ES-I3 (cell line): ENCODE results near the gene RNPEPL1.
A peak's percentile ranks its signal among the peaks of the same experiment; 100 is the strongest.
"Not testable (repeated sequence)": the region's sequence is repeated elsewhere in the genome, so short reads cannot be mapped to it uniquely, and the experiment has no call there.

Source experiments
- H3K36me3 ChIP-seq: 2 replicates; pipeline ENCODE4 v1.6.1; 2013; ENCODE audit warnings: mild to moderate bottlenecking, low read length, control low read depth, moderate library complexity; ENCODE audit not compliant: insufficient read depth
- H3K4me1 ChIP-seq: 2 replicates; pipeline ENCODE4 v1.6.1; 2013; ENCODE audit warnings: mild to moderate bottlenecking, control low read depth, low read length; ENCODE audit not compliant: insufficient read depth
- H3K9ac ChIP-seq: 2 replicates; pipeline ENCODE4 v1.6.1; 2013; ENCODE audit warnings: low read depth, mild to moderate bottlenecking, low read length, moderate library complexity
- H3K9me3 ChIP-seq: 2 replicates; pipeline ENCODE4 v1.6.1; 2013; ENCODE audit warnings: mild to moderate bottlenecking, low read length, moderate library complexity; ENCODE audit not compliant: control insufficient read depth, insufficient read depth

The RNPEPL1 gene

GRCh38 chr2:240603081-240603835, 35.0 kb downstream of the RNPEPL1 start:
- H3K36me3 ChIP-seq = no peaks in the 10 kb centered on the region; the same call in 1 of the 2 replicates

GRCh38 chr2:240603846-240604245, 35.6 kb downstream of the RNPEPL1 start:
- no peaks in the 10 kb centered on the region for H3K4me1 ChIP-seq

More at GRCh38 chr2:240603081-240603835, 35.0 kb downstream of the RNPEPL1 start:
- H3K9me3 ChIP-seq = no peaks in the 10 kb centered on the region
- no peak overlapping the region for H3K9ac ChIP-seq
- no peaks in the 10 kb centered on the region for H3K4me1 ChIP-seq

GRCh38 chr2:240604291-240604938, 36.1 kb downstream of the RNPEPL1 start:
- H3K4me1 ChIP-seq = no peaks in the 10 kb centered on the region
- peak overlapping the region; percentile 35; the same call in 1 of the 2 replicates for H3K9ac ChIP-seq

More at GRCh38 chr2:240603846-240604245, 35.6 kb downstream of the RNPEPL1 start:
- H3K9me3 ChIP-seq = no peaks in the 10 kb centered on the region
- no peaks in the 10 kb centered on the region for H3K36me3 ChIP-seq
- H3K9ac ChIP-seq = no peak overlapping the region

GRCh38 chr2:240604939-240605716, 36.8 kb downstream of the RNPEPL1 start:
- Histone ChIP-seq H3K9me3 (no peaks in the 10 kb centered on the region), H3K36me3 (no peaks in the 10 kb centered on the region), H3K9ac (0 out of 2 replicates have a peak overlapping the region, but pooled peaks have one; percentile 35), H3K4me1 (no peaks in the 10 kb centered on the region)

More at GRCh38 chr2:240604291-240604938, 36.1 kb downstream of the RNPEPL1 start:
- Histone ChIP-seq H3K36me3 (no peaks in the 10 kb centered on the region), H3K9me3 (no peaks in the 10 kb centered on the region)

- H3K9me3 ChIP-seq = no peaks in the 10 kb centered on the region
- no peaks in the 10 kb centered on the region for H3K4me1 ChIP-seq
- H3K36me3 ChIP-seq = no peaks in the 10 kb centered on the region
- no peak overlapping the region for H3K9ac ChIP-seq
These were observed 37.8 kb downstream of the RNPEPL1 start for GRCh38 chr2:240605867-240606743.

GRCh38 chr2:240611601-240612210, 43.4 kb downstream of the RNPEPL1 start:
- Histone ChIP-seq H3K9me3 (peaks cover 1% of the 10 kb centered on the region; the same call in 1 of the 2 replicates), H3K36me3 (no peaks in the 10 kb centered on the region), H3K9ac (no peak overlapping the region), H3K4me1 (no peaks in the 10 kb centered on the region)

GRCh38 chr2:240613781-240614180, 45.5 kb downstream of the RNPEPL1 start:
- Histone ChIP-seq H3K4me1 (no peaks in the 10 kb centered on the region), H3K9me3 (peaks cover 7% of the 10 kb centered on the region; the same call in 1 of the 2 replicates), H3K36me3 (no peaks in the 10 kb centered on the region), H3K9ac (no peak overlapping the region)

- H3K9me3 ChIP-seq = peaks cover 7% of the 10 kb centered on the region; the same call in 1 of the 2 replicates
These were observed 46.1 kb downstream of the RNPEPL1 start for GRCh38 chr2:240614391-240614790.

GRCh38 chr2:240615396-240615795, 47.1 kb downstream of the RNPEPL1 start:
- Histone ChIP-seq H3K36me3 (no peaks in the 10 kb centered on the region), H3K4me1 (no peaks in the 10 kb centered on the region), H3K9me3 (peaks cover 7% of the 10 kb centered on the region; the same call in 1 of the 2 replicates), H3K9ac (no peak overlapping the region)

More at GRCh38 chr2:240614391-240614790, 46.1 kb downstream of the RNPEPL1 start:
- Histone ChIP-seq H3K9ac (no peak overlapping the region), H3K36me3 (no peaks in the 10 kb centered on the region), H3K4me1 (no peaks in the 10 kb centered on the region)

GRCh38 chr2:240615820-240616547, 47.7 kb downstream of the RNPEPL1 start:
- Histone ChIP-seq H3K9ac (no peak overlapping the region), H3K4me1 (no peaks in the 10 kb centered on the region), H3K36me3 (no peaks in the 10 kb centered on the region), H3K9me3 (peaks cover 7% of the 10 kb centered on the region; the same call in 1 of the 2 replicates)

- H3K4me1 ChIP-seq, H3K9me3 ChIP-seq, H3K36me3 ChIP-seq, H3K9ac ChIP-seq: not testable (repeated sequence)
These were observed 48.8 kb downstream of the RNPEPL1 start for GRCh38 chr2:240616860-240617666.

GRCh38 chr2:240618776-240619175, 50.5 kb downstream of the RNPEPL1 start:
- H3K9me3 ChIP-seq = peaks cover 7% of the 10 kb centered on the region; the same call in 1 of the 2 replicates
- H3K9ac ChIP-seq = no peak overlapping the region
- H3K36me3 ChIP-seq = no peaks in the 10 kb centered on the region
- H3K4me1 ChIP-seq = no peaks in the 10 kb centered on the region
